B cell (primary cell): Measurements from ENCODE around the gene MORF4L1. TPM values are rescaled to one million over a fixed set of nuclear protein-coding genes. Genes with fewer than 3 reads are reported as not detected.

Experiments used
- ATAC-seq: fragments of 200-7000 bp; cut with Tn5 transposase; one replicate; pipeline ENCODE4 v1.10.0; 2021; ENCODE audit warnings: low read depth, mild to moderate bottlenecking, moderate number of reproducible peaks, moderate library complexity
- CTCF ChIA-PET: fragments of 350-600 bp; sonication (Branson Sonifier 250); formaldehyde crosslinking; loops from one replicate; lab custom pipeline; 2021; ENCODE audit warnings: antibody characterized with exemption, inconsistent platforms; lab: Charles Lee
- POLR2A ChIA-PET: fragments of 350-600 bp; sonication (Branson Sonifier 250); formaldehyde crosslinking; loops from one replicate; lab custom pipeline; 2021; ENCODE audit warnings: antibody characterized with exemption; lab: Charles Lee
- DNase-seq: peaks from one replicate; pipeline ENCODE4 v3.0.0; 2013
- H2AFZ ChIP-seq: 2 replicates; pipeline ENCODE4 v1.6.1; 2012; ENCODE audit warnings: mild to moderate bottlenecking, low read depth, low read length; ENCODE audit not compliant: insufficient read depth, poor library complexity, severe bottlenecking
- H3K27ac ChIP-seq, 2 donors: 1 replicate in 1 of 2; 2 replicates in 1 of 2; pipeline ENCODE4 v1.5.1; 2012 to 2013; ENCODE audit warnings: low read length in 2 of 2, mild to moderate bottlenecking in 2 of 2, moderate library complexity in 1 of 2
- H3K27me3 ChIP-seq, 4 experiments: fragments of 200-600 bp in 1 of 4; sonication (generic) in 1 of 4; replicated peaks in 1 of 4; 1 replicate in 2 of 4; 2 replicates in 2 of 4; pipeline versions ENCODE4 v1.6.1 to v1.7.0; 2013 to 2016; ENCODE audit warnings: low read length in 3 of 4, mild to moderate bottlenecking in 2 of 4, mixed read lengths in 1 of 4, moderate library complexity in 1 of 4; ENCODE audit not compliant: insufficient read depth in 4 of 4, control insufficient read depth in 3 of 4; ENCODE audit errors: control extremely low read depth in 1 of 4
- H3K36me3 ChIP-seq, 2 experiments: replicated peaks in 1 of 2; 1 replicate in 1 of 2; 2 replicates in 1 of 2; pipeline versions ENCODE4 v1.6.1 to v1.7.1; 2013; ENCODE audit warnings: low read length in 1 of 2; ENCODE audit not compliant: insufficient read depth in 2 of 2, control insufficient read depth in 1 of 2; ENCODE audit errors: control extremely low read depth in 1 of 2, extremely low read depth in 1 of 2
- H3K4me1 ChIP-seq, 2 donors: fragments of 200-600 bp in 1 of 2; sonication (generic) in 1 of 2; 1 replicate in 1 of 2; 2 replicates in 1 of 2; pipeline versions ENCODE4 v1.5.1 to v1.6.1; 2013 to 2017; ENCODE audit warnings: low read length in 2 of 2; ENCODE audit not compliant: control insufficient read depth in 2 of 2, insufficient read depth in 2 of 2
- H3K4me2 ChIP-seq: replicated peaks from 2 replicates; pipeline ENCODE3; 2012; ENCODE audit warnings: mild to moderate bottlenecking, low read depth, low read length; ENCODE audit not compliant: poor library complexity, severe bottlenecking
- H3K4me3 ChIP-seq, 5 experiments: fragments of 200-600 bp in 1 of 5; sonication (generic) in 1 of 5; 1 replicate in 3 of 5; 2 replicates in 2 of 5; pipeline versions ENCODE4 v1.5.1 to v1.7.0; 2011 to 2016; ENCODE audit warnings: low read length in 4 of 5, mild to moderate bottlenecking in 4 of 5, low read depth in 2 of 5, control low read depth in 1 of 5, moderate library complexity in 1 of 5; ENCODE audit not compliant: insufficient read depth in 1 of 5; ENCODE audit errors: control extremely low read depth in 1 of 5, extremely low read depth in 1 of 5
- H3K79me2 ChIP-seq: fragments of 200-600 bp; sonication (generic); one replicate; pipeline ENCODE4 v1.6.0; 2016; ENCODE audit warnings: low read length; ENCODE audit not compliant: control insufficient read depth, insufficient read depth
- H3K9ac ChIP-seq: fragments of 200-600 bp; sonication (generic); 2 replicates; pipeline ENCODE4 v1.6.1; 2017; ENCODE audit warnings: mild to moderate bottlenecking, low read length, moderate library complexity
- H3K9me3 ChIP-seq, 3 donors: one replicate each; pipeline versions ENCODE4 v1.6.1 to v1.7.1; 2013; ENCODE audit warnings: low read length in 2 of 3; ENCODE audit not compliant: control insufficient read depth in 2 of 3, insufficient read depth in 1 of 3; ENCODE audit errors: control extremely low read depth in 1 of 3
- H4K20me1 ChIP-seq: 2 replicates; pipeline ENCODE4 v1.6.0; 2012; ENCODE audit warnings: mild to moderate bottlenecking, low read length; ENCODE audit not compliant: insufficient read depth, control insufficient read depth, poor library complexity, severe bottlenecking
- H3K27ac Mint-ChIP-seq: one replicate; pipeline ENCODE4 v1.8.0; 2021; ENCODE audit warnings: mixed read lengths
- H3K27me3 Mint-ChIP-seq: one replicate; pipeline ENCODE4 v1.8.0; 2021; ENCODE audit warnings: mixed read lengths
- H3K4me1 Mint-ChIP-seq: one replicate; pipeline ENCODE4 v1.8.0; 2021; ENCODE audit warnings: mixed read lengths
- H3K4me3 Mint-ChIP-seq: one replicate; pipeline ENCODE4 v1.8.0; 2021; ENCODE audit warnings: mixed read lengths
- H3K9me3 Mint-ChIP-seq: one replicate; pipeline ENCODE4 v1.8.0; 2022; ENCODE audit warnings: mixed read lengths; ENCODE audit not compliant: insufficient read depth
- EZH2 ChIP-seq: IDR thresholded peaks from 2 replicates; pipeline ENCODE4 v1.6.1; 2012; ENCODE audit warnings: borderline replicate concordance, low read depth, mild to moderate bottlenecking, moderate library complexity, low read length; ENCODE audit not compliant: insufficient read depth, poor library complexity, severe bottlenecking
- WGBS: methylation state at CpG from one replicate; pipeline ENCODE4 v1.1.5; 2013; ENCODE audit warnings: missing lambda C conversion rate; ENCODE audit not compliant: insufficient coverage; 5-methylcytosine and 5-hydroxymethylcytosine counted together
- intact Hi-C: fragments of 100-400 bp; cut with micrococcal nuclease; formaldehyde crosslinking; loops from one replicate; pipeline ENCODE4 v1.10.0; 2022
- polyA plus RNA-seq: library from polyadenylated mRNA; depleted of rRNA; stranded (reverse); fragments of >200 nt; gene quantifications from 2 replicates; pipeline ENCODE4 v1.2.3, GENCODE V29; 2012
- total RNA-seq, 2 donors: library from RNA; stranded (reverse); fragments of 120-200 nt in 1 of 2; gene quantifications; 1 replicate in 1 of 2; 2 replicates in 1 of 2; pipeline versions ENCODE4 v1.2.3 to v1.2.4, GENCODE V29; 2013 to 2022
- TF ChIP-seq, protein P1 (sequence below): fragments of 200-600 bp; IDR thresholded peaks from one replicate; pipeline ENCODE4 v1.8.0; 2022; ENCODE audit warnings: antibody characterized with exemption, mild to moderate bottlenecking

Gene MORF4L1
- total and polyA plus RNA-seq, 2 donors (not counting 1 experiment from before 2014, with no cell fraction given), result 79.0 to 242 TPM

DNA sequence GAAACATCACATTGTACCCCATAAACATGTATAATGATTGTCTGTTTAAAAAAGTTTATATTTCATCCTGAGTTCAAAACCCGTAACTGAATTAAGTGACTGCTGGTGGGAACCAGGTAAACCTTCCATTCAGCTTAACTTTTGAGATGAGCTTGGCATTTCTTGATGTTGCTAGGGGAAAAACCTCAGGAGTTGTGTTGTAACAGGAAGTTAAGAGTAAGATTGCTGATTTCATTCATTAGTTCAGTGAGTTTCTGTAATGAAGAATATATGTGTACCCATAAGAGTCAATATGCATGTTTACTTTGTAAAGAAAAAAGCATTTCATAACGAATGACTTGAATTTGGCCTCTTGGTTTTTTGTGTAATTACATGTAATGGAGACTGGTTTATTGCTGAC is 39.6 kb downstream of the MORF4L1 start:
- CTCF ChIA-PET, result interaction anchor here (1.2 to 11.4 kb wide), 4 partner anchors 39 to 272 kb away, joined by 3 to 248 read pairs (median 112); no protein-coding TSS in a partner anchor

DNA sequence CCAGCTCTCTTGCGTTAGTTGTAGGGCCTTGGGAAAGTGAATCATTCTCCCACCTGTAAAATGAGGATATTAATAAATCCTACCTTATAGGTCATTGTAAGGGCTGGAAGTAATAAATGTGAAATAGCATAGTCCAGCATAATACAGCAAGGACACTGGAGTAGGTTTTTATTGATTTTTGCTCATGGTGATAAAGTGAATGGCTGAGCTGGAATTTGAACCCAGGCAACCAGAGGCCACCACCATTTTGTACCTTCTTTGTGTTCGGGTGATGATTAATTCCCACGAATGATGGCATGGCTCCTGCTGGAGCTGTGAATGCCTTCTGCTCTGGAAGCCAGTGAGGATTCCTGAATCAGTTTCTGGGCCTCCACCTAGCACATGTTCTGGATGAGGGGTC is 40.3 kb downstream of the MORF4L1 start:
- whole genome bisulfite sequencing, result 100% methylated on average over 2 of the region's 3 CpGs
- ChIA-PET CTCF (interaction anchor here (1.2 to 11.4 kb wide), 5 partner anchors 40 to 271 kb away, joined by 3 to 248 read pairs (median 8); no protein-coding TSS in a partner anchor), POLR2A (no interaction called here)
- TF ChIP-seq EZH2, result no peak
- TF ChIP-seq, protein P1, sequence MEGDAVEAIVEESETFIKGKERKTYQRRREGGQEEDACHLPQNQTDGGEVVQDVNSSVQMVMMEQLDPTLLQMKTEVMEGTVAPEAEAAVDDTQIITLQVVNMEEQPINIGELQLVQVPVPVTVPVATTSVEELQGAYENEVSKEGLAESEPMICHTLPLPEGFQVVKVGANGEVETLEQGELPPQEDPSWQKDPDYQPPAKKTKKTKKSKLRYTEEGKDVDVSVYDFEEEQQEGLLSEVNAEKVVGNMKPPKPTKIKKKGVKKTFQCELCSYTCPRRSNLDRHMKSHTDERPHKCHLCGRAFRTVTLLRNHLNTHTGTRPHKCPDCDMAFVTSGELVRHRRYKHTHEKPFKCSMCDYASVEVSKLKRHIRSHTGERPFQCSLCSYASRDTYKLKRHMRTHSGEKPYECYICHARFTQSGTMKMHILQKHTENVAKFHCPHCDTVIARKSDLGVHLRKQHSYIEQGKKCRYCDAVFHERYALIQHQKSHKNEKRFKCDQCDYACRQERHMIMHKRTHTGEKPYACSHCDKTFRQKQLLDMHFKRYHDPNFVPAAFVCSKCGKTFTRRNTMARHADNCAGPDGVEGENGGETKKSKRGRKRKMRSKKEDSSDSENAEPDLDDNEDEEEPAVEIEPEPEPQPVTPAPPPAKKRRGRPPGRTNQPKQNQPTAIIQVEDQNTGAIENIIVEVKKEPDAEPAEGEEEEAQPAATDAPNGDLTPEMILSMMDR, result no peak
- Histone ChIP-seq H3K4me3 (no peak overlapping the region), H4K20me1 (peaks cover 30% of the 10 kb centered on the region), H3K27me3 (no peaks in the 10 kb centered on the region), H3K4me1 (peaks cover 3 to 7% of the 10 kb centered on the region in 2 donors), H3K27ac (no peak overlapping the region), H2AFZ (no peak overlapping the region), H3K36me3 (peaks cover 0 to 40% of the 10 kb centered on the region in 2 experiments), H3K9ac (no peak overlapping the region), H3K4me2 (no peak overlapping the region), H3K79me2 (peaks cover 9% of the 10 kb centered on the region), H3K9me3 (no peaks in the 10 kb centered on the region)
- DNase-seq (no peak), ATAC-seq (no peak)
- H3K27ac Mint-ChIP-seq, result no peak overlapping the region
- no peak overlapping the region for H3K4me3 Mint-ChIP-seq
- no peaks in the 10 kb centered on the region for H3K9me3 Mint-ChIP-seq
- no peaks in the 10 kb centered on the region for H3K27me3 Mint-ChIP-seq
- intact Hi-C loops, result no loop called here
- H3K4me1 Mint-ChIP-seq, result peaks cover 26% of the 10 kb centered on the region

More for the DNA sequence above, 39.6 kb downstream of the MORF4L1 start:
- POLR2A ChIA-PET, result no interaction called here
- no peak overlapping the region for H3K9ac ChIP-seq
- H3K36me3 ChIP-seq, result peaks cover 0 to 42% of the 10 kb centered on the region in 2 experiments
- H4K20me1 ChIP-seq, result peaks cover 26% of the 10 kb centered on the region
- intact Hi-C loops, result no loop called here
- H3K4me3 ChIP-seq, result no peak overlapping the region
- peaks cover 9% of the 10 kb centered on the region for H3K79me2 ChIP-seq
- WGBS, result 100% methylated on average over 2 of the region's 2 CpGs
- Mint-ChIP-seq H3K4me3 (no peak overlapping the region), H3K27ac (no peak overlapping the region), H3K27me3 (no peaks in the 10 kb centered on the region), H3K9me3 (no peaks in the 10 kb centered on the region), H3K4me1 (peaks cover 26% of the 10 kb centered on the region)
- no peaks in the 10 kb centered on the region for H3K9me3 ChIP-seq
- H3K27ac ChIP-seq, result no peak overlapping the region
- H3K27me3 ChIP-seq, result no peaks in the 10 kb centered on the region
- DNase-seq (no peak), ATAC-seq (no peak)
- H2AFZ ChIP-seq, result no peak overlapping the region
- peaks cover 3 to 7% of the 10 kb centered on the region in 2 donors for H3K4me1 ChIP-seq
- TF ChIP-seq EZH2, result no peak
- TF ChIP-seq, protein P1, result no peak
- H3K4me2 ChIP-seq, result no peak overlapping the region
